Stimulated activated CD4-positive, alpha-beta T cell treated with anti-CD3 and anti-CD28 coated beads, TNF-alpha, amount 100 ng/mL, for 48 hours (primary cell): ENCODE measurements around the gene XPR1.
"Not testable (repeated sequence)": the region's sequence is repeated elsewhere in the genome, so short reads cannot be mapped to it uniquely, and the experiment has no call there.

Experiments used
- DNase-seq, 3 donors: peaks; one replicate each; pipeline ENCODE4 v3.0.0-alpha.2; 2020; ENCODE audit warnings: low read depth in 3 of 3

XPR1 gene

DNA sequence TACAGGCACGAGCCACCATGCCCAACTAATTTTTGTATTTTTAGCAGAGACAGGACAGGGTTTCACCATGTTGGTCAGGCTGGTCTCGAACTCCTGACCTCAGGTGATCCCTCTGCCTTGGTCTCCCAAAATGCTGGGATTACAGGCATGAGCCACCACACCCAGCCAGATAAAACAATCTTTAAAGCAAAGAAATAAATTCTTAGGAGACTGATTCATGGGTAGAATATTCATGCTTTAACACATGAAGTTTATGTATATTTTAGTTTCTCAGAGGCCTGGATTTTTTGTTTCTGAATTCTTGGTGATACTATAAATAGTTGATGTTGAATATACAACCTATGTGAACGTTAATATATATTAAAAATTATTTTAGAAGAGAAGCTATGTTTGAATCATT is 153.5 kb downstream of the XPR1 start:
- no peak for DNase-seq

DNA sequence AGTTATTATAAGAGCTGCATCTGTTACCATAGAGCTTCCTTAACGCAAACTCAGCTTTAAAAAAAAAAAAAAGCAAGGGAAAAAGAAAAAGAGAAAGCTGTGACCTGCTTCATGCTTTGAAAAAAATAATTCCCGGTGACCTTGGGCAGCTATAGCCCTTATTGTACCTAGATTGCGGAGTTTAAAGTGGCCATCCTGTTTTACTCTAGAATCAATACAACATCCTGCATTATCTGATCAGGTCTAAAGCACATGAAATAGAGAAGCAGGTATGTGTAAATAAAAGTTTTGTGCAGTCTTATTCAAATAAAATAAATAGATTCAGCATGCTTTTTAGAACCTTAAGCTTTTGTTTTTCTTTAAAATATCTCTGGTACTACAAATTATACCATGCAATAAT is 154.1 kb downstream of the XPR1 start:
- DNase-seq: no peak

DNA sequence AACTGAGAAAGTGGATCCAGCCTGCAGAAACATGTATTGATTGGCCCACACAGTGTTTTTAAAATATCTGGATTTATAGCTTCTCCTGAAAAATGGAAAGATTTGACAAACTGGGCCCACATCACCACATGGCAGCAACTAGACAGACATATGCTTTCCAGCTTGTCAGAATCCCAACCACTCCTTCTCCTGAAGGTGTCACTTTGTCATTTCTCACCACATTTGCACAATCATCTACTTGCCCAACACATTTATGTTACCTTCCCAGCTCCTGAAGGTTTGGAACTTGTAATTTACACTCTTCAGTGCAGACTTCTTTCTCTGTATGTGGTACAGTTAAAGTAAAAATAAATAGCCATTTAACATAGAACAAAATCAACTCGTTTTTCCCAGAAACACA is 154.8 kb downstream of the XPR1 start:
- no peak for DNase-seq

DNA sequence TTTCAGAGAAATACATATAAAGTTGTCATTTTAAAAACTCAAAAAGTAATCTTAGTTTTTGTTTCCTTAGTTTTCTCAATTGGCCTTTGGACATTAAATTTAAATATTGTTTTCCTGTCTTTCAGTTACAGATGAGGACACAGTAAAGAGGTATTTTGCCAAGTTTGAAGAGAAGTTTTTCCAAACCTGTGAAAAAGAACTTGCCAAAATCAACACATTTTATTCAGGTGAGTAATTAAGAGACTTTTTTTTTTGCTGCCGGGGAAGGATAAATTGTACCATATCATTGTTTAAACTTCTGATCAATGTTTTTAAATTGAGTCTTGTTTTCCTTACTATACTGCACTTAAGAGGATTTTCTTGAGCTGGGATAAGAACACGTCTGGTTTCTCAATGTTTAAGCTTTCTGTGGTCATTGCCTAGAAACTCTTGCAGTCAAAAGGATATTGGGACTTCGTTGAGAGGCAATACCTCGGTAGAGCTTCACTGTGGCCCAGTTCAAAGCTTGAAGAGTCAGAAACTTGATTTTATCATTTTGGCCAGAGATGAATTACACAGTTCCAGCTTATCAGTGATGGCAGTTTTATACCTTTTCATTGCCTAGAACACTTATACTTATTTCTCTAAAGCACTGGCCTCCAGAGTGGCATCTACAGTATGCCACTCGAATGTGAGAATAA is 155.9 kb downstream of the XPR1 start:
- no peak for DNase-seq

DNA sequence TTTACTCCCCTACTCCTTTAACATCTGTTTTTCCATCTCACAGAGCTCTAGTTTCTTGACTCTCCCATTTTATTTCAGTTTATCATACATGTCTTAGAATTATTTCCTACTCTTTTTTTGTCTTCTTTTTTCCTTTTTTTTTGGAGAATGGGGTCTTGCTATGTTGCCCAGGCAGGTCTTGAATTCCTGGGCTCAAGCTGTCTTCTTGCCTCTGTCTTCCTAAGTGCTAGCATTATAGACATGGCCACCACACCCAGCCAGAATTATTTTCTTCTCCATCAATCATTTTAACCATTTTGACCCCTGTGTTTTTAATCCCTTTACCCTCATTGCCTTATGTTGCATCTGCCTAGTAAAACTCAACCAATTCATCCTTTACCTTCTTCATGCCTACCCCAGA is 157.6 kb downstream of the XPR1 start:
- no peak for DNase-seq

DNA sequence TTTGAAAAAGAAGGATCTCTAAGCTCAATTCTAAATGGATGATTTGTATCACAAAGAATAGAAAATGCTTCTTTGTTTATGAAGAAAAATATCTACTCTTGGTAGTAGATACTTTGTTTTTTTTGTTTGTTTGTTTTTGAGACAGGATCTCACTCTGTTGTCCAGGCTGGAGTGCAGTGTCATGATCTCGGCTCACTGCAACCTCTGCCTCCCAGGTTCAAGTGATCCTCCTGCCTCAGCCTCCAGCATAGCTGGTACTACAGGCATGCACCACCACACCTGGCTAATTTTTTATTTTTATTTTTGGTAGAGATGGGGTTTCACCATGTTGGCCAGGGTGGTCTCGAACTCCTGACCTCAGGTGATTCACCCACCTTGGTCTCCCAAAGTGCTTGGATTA is 159.3 kb downstream of the XPR1 start:
- not testable (repeated sequence) for DNase-seq

DNA sequence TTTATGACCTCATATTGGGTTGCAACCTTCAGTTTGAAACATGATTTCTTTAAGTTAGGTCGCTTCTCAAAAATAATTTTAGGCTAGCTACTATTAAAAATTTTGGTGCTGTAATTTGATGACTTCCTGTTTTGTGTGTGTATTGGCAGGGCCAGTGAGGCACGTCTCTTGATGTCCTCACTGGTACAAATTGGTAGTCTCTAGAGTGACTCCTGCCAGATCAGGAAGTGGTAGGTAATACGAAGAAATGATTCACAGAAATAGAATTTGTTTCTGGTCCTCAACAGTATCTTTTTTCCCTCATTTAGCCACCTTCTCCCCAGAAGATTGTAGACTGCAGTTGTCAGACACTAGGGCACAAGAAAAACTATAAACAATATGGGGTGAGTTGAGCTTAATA is 160.0 kb downstream of the XPR1 start:
- no peak for DNase-seq

DNA sequence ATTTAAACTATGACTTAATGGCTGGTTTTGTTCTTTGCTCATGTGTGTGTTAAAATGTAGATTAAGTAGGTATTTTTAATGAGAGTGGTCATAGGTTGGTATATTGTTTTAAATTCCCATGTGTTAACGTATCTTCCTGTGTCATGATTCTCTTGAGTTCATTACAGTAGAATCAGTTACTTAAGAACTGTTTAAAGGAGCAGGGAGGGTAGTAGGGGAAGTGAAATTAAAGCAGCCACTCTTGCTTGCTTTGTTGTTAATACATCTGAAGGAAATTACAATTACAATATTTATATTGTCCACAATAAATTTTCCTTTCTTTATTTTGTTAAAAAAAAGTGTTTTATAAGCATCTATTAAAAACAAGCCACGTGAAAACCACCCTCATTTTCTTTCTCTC is 161.6 kb downstream of the XPR1 start:
- DNase-seq: no peak

DNA sequence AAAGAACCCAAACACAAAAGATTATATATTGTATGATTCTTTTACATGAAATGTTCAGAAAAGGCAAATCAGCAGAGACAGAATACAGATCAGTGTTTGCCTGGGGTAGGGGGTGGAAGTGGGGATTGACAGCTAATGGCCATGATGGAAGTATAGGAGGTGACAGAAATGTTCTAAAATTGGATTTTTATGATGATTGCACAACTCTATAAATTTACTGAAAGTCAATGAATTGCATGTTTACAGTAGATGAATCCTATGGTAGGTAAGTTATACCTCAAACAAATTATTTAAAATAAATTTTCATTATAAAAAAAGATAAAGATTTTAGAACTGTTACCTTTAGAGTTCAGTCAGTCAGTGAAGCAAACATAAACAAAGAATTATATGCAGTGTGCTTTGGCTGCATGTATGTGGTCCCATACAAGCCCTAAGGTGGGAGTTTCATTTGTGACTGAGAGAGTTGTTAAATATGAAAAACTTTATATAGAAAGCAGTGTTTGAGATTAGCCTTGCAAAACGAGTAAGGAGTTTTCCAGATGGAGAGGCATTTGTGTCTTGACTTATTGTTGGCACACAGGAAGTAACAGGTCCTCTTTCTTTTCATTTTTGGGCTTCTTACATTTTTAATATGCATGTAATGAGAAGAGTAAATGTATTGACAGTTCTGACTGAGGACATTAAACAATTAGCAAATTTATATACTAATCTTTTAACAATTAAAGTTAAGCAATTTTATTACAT is 165.2 kb downstream of the XPR1 start:
- no peak for DNase-seq

DNA sequence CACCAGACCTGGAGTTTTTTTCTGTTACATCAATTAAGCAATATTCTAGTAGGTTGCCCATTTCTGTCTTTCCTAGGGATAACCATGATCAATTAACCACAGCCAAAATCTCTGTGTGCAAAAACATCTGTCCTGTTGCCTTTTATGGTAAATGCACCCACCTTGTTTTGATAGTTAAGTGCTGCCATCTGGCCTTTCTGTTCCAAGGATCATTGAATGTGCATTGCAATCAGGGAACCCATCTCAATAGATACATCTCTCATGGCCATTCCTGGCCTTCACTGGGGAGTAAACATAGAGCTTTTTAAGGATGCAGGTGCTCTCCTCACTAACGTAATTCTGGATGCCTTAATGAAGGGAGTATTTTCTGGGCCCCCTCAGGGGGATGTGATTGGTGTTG is 169.1 kb downstream of the XPR1 start:
- no peak for DNase-seq

DNA sequence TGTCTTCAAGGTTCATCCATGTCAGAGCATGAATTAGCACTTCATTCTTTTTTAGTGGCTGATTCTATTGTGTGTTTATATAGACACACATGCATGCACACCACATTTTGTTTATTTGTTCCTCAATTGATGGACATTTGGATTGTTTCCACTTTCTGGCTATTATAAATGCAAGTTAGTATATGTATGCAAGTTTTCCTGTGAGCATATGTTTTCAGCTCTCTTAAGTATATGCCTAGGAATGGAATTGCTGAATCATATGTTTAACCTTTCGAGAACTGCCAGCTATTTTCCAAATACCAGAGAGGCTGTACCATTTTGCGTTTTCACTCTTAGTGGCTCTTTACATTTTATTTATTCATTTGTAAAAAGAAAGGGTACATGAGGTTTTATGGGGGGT is 171.0 kb downstream of the XPR1 start:
- DNase-seq: no peak

DNA sequence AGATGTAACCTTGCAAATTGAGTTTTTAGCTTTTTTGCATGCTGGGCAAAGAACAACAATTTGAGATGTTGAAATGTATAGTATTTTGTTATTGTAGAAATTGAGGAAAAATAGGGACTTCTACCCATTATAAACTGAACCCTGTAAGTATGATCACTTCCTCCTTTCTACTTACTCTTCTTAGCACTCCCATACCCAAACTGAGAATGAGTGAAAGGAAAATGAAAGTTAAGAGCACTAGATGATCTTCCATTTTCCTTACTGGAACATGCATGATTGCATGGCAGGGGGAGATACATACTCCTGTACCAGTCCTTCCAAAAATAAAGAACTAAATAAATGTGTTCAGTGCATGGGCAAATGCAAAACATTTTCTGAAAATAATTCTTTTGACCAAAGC is 173.5 kb downstream of the XPR1 start:
- DNase-seq: no peak

DNA sequence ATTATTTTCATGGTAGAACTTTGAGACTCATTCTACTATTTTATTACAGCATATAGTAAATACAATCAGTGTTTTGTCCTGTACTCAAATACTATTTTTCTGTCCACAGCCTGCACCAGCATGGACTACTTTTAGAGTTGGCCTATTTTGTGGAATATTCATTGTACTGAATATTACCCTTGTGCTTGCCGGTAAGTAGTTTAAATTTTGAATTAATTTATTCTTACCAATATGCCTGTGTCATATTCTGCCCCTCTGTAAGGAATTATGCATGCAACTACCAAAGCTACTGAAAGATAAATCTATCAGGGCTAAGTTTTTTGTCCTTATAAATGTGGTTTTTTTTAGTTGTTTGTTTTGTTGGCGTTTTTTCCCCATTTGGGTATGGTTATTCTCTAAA is 179.5 kb downstream of the XPR1 start:
- DNase-seq: no peak

DNA sequence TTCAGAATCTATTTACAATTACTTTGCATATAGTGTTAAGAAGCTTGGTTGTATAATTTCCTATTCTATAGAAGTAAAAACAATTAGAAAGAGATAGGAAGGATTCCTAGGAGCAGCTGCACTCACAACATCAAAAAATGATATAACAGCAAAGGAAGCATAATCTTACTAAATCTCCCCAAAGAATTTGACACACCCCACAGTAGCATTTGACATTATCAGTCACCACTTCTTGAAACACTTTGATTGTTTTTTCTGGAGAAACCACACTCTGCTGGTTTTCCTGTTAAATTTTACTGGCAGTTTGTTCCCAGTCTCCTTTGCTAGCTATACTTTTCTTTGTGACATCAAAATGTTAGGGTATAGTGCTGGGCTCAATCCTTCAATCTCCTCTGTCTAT is 180.1 kb downstream of the XPR1 start:
- DNase-seq: no peak

DNA sequence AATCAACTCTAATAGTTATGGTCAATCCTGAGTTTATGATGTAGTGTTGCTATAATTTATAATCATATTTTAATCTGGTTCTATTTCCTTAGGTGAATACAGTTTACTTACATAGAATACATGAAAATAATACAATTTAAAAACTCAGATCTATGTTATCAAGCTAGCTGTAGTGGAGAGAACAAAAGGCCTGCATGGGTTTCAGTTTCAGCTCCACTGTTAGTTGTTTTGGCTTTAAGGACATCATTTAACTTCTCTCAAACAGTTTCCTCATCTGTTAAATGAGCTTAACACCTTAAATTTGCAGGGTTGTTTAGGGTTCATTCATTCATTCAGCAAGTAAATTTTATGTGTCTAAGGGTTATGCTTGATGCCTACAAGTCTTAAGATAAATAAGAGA is 182.4 kb downstream of the XPR1 start:
- DNase-seq: no peak

DNA sequence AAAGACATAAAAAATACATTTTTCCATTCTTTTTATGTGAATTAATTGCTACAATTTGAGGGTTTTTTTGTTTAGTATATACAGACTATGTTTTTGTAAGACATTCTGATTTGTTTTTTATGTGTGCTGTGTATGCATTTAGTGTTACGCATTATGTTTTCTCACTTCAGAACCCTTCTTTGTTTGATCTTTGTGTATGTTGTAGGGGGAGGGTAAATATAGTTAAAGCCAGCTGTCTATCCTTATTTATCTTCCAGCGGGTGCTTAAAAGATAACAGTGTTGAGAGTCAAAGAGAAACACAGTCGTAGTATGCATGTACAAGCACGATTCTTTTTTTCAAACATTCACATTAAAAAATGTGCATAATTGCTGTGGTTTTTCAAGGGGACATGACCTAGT is 183.4 kb downstream of the XPR1 start:
- no peak for DNase-seq

DNA sequence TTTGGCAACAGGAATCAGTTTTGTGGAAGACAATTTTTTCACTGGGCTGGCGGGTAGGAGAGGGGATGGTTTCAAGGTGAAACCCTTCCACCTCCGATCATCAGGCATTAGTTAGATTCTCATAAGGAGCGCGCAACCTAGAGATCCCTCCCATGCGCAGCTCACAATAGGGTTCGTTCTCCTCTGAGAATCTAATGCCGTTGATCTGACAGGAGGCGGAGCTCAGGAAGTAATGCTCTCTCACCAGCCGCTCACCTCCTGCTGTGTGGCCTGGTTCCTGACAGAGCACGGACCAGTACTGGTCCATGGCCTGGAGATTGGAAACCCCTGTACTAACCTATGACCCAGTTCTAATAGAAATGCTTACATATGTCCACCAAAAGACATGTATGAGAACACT is 184.3 kb downstream of the XPR1 start:
- no peak for DNase-seq

DNA sequence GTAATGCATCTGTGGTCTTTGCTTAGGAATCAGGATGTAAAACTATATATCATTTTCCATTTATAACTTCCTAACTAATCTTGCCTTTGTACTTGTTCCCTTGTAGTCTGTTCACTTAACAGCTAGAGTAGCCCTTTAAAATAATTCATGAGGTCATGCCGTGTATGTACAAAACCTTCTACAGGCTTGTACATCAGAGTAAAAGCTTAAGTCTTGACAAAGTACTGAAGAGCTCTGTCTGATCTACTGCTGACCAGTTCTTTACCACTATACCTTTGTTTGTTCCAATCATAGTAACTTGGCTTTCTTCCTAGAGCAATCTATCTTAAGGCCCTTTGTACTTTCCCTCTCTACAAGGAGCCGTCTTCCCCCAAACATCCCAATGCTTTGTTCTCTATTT is 190.1 kb downstream of the XPR1 start:
- no peak for DNase-seq

DNA sequence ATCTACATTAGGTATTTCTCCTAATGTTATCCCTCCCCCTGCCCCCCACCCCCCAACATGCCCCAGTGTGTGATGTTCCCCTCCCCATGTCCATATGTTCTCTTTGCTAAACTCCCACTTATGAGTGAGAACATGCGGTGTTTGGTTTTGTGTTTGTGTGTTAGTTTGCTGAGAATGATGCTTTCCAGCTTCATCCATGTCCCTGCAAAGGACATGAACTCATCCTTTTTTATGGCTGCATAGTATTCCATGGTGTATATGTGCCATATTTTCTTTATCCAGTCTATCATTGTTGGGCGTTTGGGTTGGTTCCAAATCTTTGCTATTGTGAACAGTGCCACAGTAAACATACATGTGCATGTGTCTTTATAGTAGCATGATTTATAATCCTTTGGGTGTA is 199.7 kb downstream of the XPR1 start:
- not testable (repeated sequence) for DNase-seq

DNA sequence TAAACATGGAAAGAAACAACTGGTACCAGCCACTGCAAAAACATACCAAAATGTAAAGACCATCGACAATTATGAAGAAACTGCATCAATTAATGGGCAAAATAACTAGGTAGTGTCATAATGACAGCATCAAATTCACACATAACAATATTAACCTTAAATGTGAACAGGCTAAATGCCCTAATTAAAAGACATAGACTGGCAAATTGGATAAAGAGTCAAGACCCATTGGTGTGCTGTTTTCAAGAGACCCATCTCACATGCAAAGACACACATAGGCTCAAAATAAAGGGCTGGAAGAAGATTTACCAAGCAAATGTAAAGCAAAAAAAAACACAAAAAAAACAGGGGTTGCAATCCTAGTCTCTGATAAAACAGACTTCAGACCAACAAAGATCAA is 201.4 kb downstream of the XPR1 start:
- DNase-seq: not testable (repeated sequence)

DNA sequence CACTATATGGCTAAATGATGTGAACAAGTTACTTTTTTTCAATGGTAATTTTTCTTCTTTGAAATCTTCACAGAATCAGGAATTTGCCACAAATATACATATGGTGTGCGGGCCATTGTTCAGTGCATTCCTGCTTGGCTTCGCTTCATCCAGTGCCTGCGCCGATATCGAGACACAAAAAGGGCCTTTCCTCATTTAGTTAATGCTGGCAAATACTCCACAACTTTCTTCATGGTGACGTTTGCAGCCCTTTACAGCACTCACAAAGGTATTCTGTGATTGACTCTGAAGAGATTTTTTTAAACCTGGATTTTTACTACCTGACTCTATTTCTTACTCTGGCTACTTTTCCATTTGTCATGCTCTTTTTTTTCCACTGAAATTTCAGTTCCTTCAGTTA is 204.6 kb downstream of the XPR1 start:
- no peak for DNase-seq

DNA sequence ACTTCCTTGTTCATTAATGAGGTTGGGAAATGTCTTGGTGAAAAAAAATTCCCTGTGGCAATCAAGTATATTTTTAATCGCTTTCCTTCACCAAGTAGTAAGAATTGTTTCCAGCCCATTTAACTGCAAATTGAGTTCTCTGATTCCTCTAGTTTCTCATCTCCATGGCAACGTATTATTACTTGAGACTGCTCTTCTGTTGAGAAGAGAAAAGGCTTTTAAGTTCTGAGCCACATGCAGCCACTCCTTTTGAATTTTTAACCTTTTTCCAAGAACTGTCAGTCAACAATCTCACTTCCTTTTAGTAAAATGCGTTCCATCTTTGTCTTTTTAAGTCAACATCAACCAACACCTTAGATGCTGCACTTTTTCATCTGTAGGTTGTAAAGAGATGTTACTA is 205.2 kb downstream of the XPR1 start:
- DNase-seq: no peak

DNA sequence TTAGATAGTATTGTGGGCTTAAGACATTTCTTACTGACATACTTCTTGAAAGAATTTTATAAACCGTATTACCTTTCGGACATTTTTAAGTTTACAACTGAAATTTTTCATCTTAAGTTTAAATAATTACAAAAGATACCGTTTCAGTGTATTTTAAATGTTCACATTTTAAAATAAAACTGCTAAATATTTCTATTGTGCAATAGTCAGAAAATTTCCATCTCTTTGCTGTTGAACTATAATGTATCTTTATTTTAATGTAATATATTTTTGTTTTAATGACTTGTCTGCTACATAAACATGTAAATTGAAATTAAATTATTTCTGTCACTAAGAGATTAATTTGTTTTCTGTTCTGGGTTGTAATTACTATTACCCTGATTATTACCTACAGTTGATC is 206.7 kb downstream of the XPR1 start:
- DNase-seq: no peak

DNA sequence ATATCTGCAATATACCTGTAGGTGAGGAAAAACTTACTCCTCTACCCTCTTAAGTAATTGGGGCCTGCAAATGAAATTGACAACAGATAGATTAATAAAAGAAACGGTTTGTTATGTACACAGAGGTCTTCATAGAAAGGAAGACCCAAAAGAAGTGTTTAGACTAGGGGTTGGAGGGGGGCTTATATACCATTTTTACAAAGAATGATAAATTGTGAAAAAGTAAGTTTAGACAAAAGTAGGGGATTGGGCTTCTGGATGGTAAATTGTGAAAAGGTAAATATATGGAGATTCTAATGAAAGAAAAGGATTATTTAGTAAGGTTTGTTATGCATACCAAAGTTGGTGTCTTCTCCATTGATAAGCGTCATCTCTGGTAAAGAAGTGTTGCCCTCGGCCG is 207.7 kb downstream of the XPR1 start:
- no peak for DNase-seq
